ENCODE measurements around the gene EHD3.
"Not testable (repeated sequence)": the region's sequence is repeated elsewhere in the genome, so short reads cannot be mapped to it uniquely, and the experiment has no call there.

The EHD3 gene

DNA sequence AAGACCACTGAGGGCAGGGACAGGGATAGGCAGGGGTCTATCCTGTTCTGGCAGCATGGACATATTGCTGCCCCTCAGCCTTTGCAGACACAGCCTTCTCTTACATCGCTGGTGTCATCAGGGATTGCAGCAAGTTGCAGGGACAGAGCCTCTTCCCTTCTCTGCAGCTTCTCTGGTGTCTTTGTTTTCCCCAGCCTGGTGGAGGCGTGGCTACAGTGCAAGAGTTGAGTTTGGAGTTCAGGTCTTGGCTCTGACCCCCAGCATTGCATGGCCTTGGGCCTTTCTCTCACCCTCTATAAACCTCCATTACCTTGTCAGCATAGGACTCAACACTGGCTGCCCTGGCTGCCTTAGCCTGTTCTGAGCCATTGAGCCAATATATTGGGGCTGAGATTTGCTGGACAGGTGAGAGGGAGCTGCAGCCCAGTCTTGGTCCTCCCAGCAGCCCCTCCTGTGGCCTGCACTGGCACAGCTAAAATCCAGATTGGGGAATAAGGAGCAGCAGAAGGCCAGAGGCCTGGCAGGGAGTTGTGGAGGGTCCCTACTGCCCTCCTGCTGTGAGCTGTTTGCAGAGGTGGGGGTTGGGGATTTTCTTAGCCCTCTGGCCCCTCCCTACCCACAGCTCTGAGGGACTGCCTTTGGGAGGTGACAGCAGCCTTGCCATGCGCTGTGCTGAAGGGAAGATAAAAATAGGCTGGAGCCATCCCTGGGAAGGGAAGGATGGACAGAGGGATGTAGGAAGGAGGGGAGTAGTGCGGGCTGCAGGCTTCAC lies 22.8 kb downstream of the EHD3 start:
- peak; percentile 26 to 60 (median 35) for DNase-seq

GRCh38 chr2:31258351-31258750 lies 24.4 kb downstream of the EHD3 start:
- no peak for DNase-seq

DNA sequence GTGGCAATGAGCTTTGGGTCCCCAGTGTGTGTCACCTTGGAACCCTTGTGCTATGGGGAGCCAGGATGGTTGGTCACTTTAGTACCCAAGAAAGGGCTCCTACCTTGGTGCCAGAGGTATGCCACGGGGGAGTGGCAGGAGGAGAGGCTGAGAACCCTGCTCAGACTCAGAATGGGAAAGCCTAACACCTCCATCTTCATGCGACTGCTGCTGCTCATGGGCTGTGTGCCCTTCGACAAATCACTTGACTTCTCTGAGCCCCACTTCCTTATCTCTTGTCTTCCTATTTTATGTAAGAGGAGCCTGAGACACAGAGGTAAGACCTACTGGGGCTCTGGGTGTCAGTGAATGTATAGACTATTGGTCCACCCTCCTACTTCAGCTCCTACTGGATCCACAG lies 25.1 kb downstream of the EHD3 start:
- DNase-seq, result no peak

DNA sequence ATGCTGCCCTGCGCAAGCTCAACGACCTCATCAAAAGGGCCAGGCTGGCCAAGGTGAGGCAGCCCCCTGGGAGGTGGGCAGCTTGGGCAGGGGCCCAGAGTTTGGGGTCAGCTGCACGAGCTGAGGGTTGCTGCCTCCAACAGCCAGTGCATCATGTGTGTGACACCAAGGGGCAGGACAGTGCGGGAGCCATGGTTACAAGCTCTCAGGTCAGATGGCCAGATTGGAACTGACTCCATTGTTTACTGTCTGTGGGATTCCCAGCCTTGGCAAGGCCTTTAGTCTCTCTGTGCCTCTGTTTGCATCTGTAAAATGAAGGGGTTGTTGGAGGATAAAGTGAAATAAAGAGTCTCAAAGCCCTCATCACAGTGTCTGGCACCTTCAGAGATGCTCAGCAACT lies 26.9 kb downstream of the EHD3 start:
- DNase-seq, result no peak

- no peak for DNase-seq
These were observed 29.8 kb downstream of the EHD3 start for GRCh38 chr2:31263636-31264190.

DNA sequence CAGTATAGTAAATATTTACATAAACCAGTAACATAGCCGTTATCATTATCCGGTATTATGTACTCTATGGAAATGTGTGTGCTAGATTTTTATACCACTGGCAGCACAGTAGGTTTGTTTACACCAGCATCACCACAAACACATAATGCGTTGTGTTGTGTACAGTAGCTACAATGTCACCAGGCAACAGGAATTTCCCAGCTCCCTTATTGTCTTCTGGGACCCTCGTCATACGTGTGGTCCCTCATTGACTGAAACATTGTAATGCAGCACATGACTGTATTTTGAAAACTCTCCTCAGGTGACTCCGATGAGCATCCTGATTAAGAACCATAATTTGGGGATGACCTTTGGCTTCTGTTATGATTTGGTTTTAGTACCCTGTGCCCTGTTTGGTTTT lies 31.3 kb downstream of the EHD3 start:
- no peak for DNase-seq

DNA sequence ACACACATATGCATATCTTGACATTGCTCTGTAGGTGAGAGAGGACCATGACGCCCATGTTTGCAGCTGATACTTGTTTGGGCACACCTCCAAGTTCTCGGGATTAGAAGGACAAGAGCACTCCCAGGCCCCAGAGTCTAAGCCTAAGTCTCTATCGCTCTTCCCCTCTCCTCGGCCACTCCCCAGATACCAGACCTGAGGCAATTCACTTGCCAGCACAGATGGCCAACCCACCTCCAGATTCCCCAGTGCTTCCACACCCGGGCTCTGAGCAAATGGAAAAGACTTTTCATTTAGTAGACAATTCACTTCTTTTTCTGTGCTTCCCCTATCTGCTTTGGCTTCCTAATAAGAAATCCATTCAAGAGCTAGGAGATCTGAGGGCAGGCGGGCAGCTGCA lies 32.9 kb downstream of the EHD3 start:
- DNase-seq, result no peak

DNA sequence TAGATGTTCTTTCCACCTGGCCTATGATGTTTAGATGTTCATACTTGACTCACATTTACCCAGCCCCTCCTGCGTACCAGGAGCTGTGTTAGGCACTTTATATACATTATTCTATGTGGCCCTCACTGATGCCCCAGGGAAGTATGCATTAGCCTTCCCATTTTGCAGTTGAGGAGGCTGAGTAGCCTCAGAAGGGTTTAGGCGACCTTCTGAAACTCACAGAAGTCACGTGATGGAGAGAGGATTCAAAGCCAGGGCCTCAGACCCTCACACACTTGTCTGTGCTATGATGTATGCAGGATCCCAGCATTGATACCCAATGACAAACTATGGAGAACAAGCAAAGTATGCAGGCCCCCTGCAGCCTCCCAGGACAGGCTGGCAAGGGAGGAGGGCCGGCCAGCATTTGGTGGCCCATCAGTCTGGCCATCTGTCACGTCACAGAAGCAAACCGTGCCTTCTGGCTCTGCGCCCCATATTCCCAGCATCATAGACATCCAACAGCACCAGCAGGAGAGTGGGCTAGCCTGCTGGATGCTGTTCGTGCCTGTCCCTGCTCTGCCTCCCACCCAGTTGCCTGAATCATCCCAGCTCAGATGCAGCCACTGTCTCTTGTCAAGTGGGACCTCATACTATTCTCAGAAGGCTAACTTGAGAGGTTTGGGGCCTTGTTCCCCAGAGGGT lies 33.6 kb downstream of the EHD3 start:
- no peak for DNase-seq

DNA sequence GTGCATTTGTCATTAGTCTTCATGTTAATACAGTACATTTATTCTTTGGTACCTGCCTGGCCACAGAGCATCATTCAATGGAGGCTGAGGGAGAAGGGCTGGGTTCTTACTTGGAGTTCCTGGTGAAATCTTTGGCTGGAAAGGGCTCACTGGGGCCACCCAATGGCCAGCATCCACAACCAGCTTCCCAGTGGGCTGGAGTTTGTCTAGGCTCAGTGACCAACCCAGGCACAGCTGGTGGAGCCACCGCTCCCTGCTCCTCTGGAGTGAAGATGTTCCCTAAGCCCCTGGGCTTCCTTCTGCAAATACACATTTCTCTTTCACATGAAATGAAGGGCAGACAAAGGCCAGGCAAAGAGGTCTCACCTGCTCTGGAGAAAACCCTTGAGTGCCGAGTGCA lies 34.4 kb downstream of the EHD3 start:
- DNase-seq, result no peak

DNA sequence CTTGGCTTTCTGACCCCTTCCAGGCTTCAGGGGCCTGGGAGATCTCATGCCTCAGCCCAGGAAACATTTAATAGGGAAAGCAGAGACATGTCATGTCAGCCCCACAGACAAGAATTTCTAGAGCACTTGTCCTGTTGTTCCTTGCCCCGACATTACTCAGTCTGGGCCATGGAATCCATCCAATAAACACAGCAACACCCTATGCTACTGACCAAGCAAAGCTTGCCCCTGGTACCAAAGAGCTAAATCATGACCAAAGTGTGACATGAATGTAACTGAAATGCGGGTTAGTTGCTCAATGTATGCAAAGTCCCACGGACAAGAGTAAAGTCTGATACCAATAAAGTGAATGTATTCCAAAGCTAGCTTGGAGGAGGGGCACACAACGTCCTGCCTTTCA lies 35.1 kb downstream of the EHD3 start:
- no peak for DNase-seq

GRCh38 chr2:31270131-31270530 lies 36.2 kb downstream of the EHD3 start:
- DNase-seq, result no peak

DNA sequence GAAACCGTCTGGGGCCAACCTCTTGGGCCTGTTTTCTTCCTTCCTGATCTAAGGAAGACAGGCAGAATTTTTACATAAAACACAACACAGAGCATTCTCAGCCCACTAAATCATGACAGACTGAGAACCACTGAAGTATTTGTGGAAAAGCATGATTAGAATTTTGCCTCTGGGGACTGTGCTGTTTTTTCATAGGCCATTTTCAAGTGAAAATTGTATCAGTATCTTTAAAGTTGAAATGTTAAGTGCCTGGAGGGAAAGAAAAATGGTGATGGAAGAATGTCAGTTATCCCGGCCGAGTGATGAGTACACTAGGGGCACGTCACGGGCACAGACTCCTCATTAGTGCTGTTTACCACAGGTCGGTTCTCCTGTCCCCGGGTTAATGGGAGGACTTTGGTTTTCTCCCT lies 36.9 kb downstream of the EHD3 start:
- DNase-seq, result no peak

DNA sequence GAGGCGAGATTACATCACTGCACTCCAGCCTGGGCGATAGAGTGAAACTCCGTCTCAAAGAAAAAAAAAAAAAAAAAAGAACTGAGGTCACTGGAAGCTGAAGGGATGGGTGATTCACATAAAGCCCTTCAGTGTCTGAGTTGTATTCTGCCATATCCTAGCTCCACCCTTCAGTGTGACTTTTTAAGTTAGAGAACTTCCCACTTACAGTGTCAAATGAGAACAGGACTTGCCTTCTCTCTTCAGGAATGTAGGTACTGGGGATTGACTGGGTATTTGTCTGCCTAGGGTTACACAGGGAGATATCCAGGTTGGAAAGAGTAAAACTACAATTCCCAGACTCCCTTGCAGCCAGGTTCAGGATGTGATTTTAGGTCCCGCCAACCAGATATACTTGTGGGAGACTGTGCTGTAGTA lies 37.9 kb downstream of the EHD3 start:
- no peak for DNase-seq

GRCh38 chr2:31274401-31275075 lies 40.6 kb downstream of the EHD3 start:
- DNase-seq, result no peak

DNA sequence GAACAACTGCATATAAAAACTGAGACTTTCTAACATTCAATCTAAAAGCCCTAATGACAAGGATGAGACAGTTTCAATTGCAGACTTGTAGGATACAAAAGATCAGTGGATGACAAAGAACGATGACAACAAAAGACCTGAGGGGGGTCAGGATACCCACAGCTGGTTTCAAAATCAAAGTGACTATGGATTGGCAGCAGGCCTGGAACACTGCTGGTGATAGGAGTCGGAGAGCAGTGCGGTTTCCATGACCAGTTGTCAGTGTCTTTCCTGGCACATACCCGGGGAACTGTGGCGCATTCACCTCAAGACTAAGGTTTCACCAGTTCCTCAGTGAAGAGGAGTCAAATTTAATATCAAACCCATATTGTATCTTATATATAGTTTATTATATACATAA lies 42.0 kb downstream of the EHD3 start:
- DNase-seq, result no peak

GRCh38 chr2:31277621-31278020 lies 43.7 kb downstream of the EHD3 start:
- no peak for DNase-seq

DNA sequence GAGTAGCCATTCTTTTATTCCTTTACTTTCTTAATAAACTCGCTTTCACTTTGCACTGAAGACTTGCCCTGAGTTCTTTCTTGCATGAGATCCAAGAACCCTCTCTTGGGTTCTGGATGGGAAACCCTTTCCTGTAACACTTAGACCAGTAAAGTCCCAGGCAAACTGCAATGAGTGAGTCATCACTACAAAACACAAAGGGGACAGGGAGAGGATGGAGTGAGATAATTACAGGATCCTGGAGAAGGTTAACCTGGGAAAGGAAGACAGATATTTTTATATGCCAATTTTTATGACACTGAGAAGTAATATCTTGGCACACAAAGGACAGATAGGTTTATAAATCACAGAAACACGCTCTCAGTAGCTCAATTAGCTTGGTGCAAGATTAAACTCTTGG lies 48.7 kb downstream of the EHD3 start:
- peak in 1 of 3 experiments; percentile 11 for DNase-seq

DNA sequence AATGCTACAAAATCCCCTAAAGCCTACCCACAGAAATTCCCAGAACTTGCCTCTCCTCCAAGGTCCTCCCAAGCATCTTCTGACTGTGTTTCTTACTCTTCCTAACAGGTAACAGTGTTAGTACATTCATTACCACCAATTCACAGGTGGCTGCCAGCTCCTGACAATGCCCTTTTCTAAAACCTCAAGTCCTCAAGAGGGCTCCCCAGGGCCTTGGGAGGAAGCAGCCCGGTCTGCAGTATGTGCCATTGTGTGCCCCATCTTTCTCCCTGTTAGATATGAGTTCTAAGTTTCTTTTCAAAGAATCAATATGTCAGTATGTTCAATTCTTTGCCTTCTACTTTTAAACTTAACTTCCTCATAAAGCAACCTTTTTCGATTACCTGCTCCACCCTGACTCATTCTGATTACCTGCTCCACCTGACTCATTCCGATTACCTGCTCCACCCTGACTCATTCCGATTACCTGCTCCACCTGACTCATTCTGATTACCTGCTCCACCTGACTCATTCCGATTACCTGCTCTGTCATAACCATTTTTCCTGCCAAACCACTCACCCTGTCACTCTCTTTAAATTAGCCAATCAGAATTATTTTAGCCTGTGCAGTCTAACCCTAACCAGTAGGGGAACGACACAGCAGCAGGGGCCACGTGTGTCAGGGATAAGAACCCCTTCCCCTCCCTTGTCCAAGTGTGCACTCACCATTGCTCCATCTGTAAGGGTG lies 49.4 kb downstream of the EHD3 start:
- DNase-seq, result not testable (repeated sequence)

DNA sequence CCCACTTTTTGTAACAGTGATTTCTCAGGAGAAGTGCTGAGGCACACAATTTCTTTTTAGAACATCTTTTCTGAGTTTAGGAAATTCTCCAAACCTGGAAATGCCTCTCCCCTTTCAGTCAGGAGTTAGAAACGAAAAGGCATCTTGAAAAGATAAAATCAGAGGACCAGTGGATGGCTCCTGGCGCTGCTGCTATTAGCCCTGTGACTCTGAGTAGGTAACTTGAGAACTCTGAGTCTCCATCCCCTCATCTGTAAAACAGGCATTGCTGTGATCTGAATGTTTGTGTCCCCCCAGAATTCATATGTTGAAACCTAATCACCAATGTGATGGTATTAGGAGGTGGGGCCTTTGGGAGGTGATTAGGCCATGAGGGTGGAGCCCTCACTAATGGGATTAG lies 50.2 kb downstream of the EHD3 start:
- no peak for DNase-seq

DNA sequence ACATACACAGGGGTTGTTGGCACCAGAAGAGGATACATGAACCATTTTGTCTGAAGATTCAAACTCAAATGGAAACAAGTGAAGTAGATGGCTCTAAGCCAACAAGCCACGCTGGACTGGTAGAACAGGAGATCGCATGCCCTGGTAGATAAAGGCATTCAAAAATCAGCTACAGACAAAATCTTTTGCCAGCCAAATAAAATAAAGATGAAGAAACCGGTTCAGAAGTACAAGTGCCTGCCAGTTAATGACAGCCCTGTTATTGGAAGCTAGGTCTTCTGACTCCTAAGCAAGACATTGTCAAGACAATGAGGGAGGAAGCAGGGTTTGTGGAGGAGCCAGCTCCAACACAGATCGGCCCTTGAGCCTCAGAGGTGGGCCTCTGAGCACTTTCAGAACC lies 52.3 kb downstream of the EHD3 start:
- DNase-seq, result no peak

DNA sequence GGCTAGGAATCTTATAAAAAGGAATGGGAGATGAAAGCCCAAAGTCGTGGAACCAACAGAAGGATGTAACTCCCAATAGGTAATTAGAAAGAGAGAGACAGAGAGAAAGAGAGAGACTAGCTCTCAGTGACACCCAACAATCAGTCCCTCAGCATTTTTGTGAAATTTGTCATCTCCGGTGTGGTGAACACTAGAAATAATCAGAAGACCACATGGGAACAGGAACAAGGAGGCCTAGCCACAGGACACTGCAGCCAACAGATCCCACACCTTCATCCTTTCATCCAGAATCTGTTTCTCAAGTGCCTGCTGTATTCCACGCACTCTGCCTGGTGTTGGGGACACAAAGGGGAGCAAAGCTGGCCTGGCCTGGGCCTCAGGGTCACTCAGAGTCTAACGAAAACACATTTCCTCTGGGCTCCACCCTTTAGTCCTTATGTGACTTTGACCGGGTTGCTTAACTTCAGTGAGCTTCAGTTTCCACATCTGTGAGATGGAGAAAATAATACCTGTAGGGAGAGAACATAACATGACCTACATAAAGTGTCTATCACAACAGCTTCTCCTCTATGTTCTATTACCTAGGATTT lies 53.1 kb downstream of the EHD3 start:
- no peak for DNase-seq

GRCh38 chr2:31287654-31288053 lies 53.7 kb downstream of the EHD3 start:
- DNase-seq, result no peak

- no peak for DNase-seq
These were observed 60.2 kb downstream of the EHD3 start for GRCh38 chr2:31294196-31294595.

Measured in NCI-H1417 (cell line).